ENCODE results near the gene ATG9B. TPM values are rescaled to one million over a fixed set of nuclear protein-coding genes. Genes with fewer than 3 reads are reported as not detected.

ATG9B gene
- total RNA-seq, 1 experiment from 2014 or later = 2.1 TPM

DNA sequence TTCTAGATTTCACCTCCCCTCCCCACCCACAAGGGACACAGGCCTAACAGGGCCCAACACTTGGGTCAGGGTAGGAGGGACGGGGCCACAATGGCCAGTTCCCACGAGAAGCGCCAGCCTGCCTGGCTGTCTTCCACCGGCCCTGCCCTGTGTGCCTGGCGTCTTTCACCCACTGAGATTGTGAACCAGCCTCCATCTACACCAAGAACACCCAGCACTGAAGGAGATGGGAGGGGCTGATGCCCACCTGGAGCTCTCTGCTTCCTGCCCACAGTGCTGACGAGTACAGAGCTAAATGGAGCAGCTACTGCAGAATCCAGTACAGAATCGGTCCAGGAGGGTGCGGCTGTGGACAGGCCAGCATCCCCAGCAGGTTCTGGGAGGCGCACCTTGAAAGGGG lies 21.7 kb upstream of the ATG9B start:
- intact Hi-C loops (cut with micrococcal nuclease) = no loop called here
- RAD21 ChIA-PET (ENCODE audit: low non-redundant PET in 1 of 2, low total read pairs in 2 of 2, uncharacterized antibody in 2 of 2, unreplicated experiment in 2 of 2) = no interaction called here
- Histone ChIP-seq H3K4me3 (replicated peaks in 1 of 2; ENCODE audit: low read depth in 1 of 2, low read length in 2 of 2) (no peak overlapping the region), H2AFZ (ENCODE audit: low read depth, low read length, poor library complexity, severe bottlenecking) (no peak overlapping the region), H3K9ac (ENCODE audit: low read length) (no peak overlapping the region), H3K27me3 (ENCODE audit: insufficient read depth, low read length) (no peaks in the 10 kb centered on the region), H3K79me2 (ENCODE audit: insufficient read depth, low read length) (no peaks in the 10 kb centered on the region), H4K20me1 (ENCODE audit: insufficient read depth) (no peaks in the 10 kb centered on the region), H3K4me1 (ENCODE audit: control insufficient read depth in 1 of 2, insufficient read depth in 2 of 2, low read length in 2 of 2) (no peaks in the 10 kb centered on the region), H3K9me2 (ENCODE audit: insufficient read depth) (no peaks in the 10 kb centered on the region), H3K36me3 (ENCODE audit: control insufficient read depth in 1 of 2, insufficient read depth in 2 of 2, low read length in 2 of 2) (no peaks in the 10 kb centered on the region), H3K4me2 (ENCODE audit: low read length) (no peak overlapping the region), H3K27ac (ENCODE audit: low read depth, low read length) (no peak overlapping the region), H3K9me3 (ENCODE audit: control insufficient read depth in 1 of 2, insufficient read depth in 1 of 2, low read depth in 1 of 2, low read length in 2 of 2) (no peaks in the 10 kb centered on the region)
- BruUV-seq (replicated peaks) = no TSS peak
- POLR2A ChIA-PET = no interaction called here
- ATAC-seq = no peak
- CTCF ChIA-PET = no interaction called here
- TF ChIP-seq ZFX (IDR thresholded peaks at IDR 0.05) = no peak
- no peak for TF ChIP-seq EZH2 (IDR thresholded peaks at IDR 0.05)
- no peak for TF ChIP-seq CEBPB (IDR thresholded peaks at IDR 0.05; ENCODE audit: low read depth)
- no peak for TF ChIP-seq EGR1 (IDR thresholded peaks at IDR 0.05; ENCODE audit: low read depth)
- TF ChIP-seq JUND (IDR thresholded peaks at IDR 0.05) = no peak
- DNase-seq (ENCODE audit: low read depth, low spot score) = no peak

DNA sequence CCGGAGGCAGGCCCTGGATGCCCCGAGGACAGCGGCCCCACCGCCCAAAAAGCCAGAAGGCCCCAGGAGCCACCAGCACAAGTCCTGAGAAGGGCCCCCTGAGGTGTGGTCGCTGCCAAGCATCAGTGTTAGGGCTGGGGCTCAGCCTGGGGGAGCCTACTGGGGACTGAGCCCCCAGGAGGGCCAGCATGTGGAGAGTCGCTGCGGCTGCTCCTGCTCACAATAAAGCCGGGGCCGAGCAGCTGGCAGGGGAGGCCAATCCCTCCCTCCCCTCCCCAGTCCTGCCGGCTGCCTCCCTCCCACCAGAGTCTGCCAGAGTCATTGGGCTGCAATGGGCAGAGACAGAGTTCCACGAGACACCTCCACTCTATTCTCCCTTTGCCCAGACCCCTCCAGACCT lies 21.0 kb upstream of the ATG9B start:
- intact Hi-C loops (cut with micrococcal nuclease) = no loop called here
- Histone ChIP-seq H2AFZ (ENCODE audit: low read depth, low read length, poor library complexity, severe bottlenecking) (no peak overlapping the region), H4K20me1 (ENCODE audit: insufficient read depth) (no peaks in the 10 kb centered on the region), H3K9me2 (ENCODE audit: insufficient read depth) (no peaks in the 10 kb centered on the region), H3K4me2 (ENCODE audit: low read length) (no peak overlapping the region), H3K4me1 (ENCODE audit: control insufficient read depth in 1 of 2, insufficient read depth in 2 of 2, low read length in 2 of 2) (no peaks in the 10 kb centered on the region), H3K36me3 (ENCODE audit: control insufficient read depth in 1 of 2, insufficient read depth in 2 of 2, low read length in 2 of 2) (no peaks in the 10 kb centered on the region), H3K27me3 (ENCODE audit: insufficient read depth, low read length) (no peaks in the 10 kb centered on the region), H3K9ac (ENCODE audit: low read length) (no peak overlapping the region), H3K4me3 (replicated peaks in 1 of 2; ENCODE audit: low read depth in 1 of 2, low read length in 2 of 2) (no peak overlapping the region), H3K79me2 (ENCODE audit: insufficient read depth, low read length) (no peaks in the 10 kb centered on the region), H3K9me3 (ENCODE audit: control insufficient read depth in 1 of 2, insufficient read depth in 1 of 2, low read depth in 1 of 2, low read length in 2 of 2) (no peaks in the 10 kb centered on the region), H3K27ac (ENCODE audit: low read depth, low read length) (no peak overlapping the region)
- BruUV-seq (replicated peaks) = no TSS peak
- ChIA-PET POLR2A (no interaction called here), RAD21 (ENCODE audit: low non-redundant PET in 1 of 2, low total read pairs in 2 of 2, uncharacterized antibody in 2 of 2, unreplicated experiment in 2 of 2) (no interaction called here), CTCF (no interaction called here)
- DNase-seq (ENCODE audit: low read depth, low spot score) (no peak), ATAC-seq (no peak)
- TF ChIP-seq ATF3 (IDR thresholded peaks at IDR 0.05) (no peak), CBX3 (IDR thresholded peaks at IDR 0.05; ENCODE audit: low read depth) (no peak), ZFX (IDR thresholded peaks at IDR 0.05) (no peak), ELF1 (IDR thresholded peaks at IDR 0.05; ENCODE audit: borderline replicate concordance, low read depth) (no peak), POLR2AphosphoS5 (IDR thresholded peaks at IDR 0.05; ENCODE audit: low read depth, low read length) (no peak), REST (IDR thresholded peaks at IDR 0.05; ENCODE audit: low read depth) (no peak), EZH2phosphoT487 (IDR thresholded peaks at IDR 0.05; ENCODE audit: borderline replicate concordance) (no peak), EGR1 (IDR thresholded peaks at IDR 0.05; ENCODE audit: low read depth) (no peak), CEBPB (IDR thresholded peaks at IDR 0.05; ENCODE audit: low read depth) (no peak), SIN3A (IDR thresholded peaks at IDR 0.05; ENCODE audit: low read depth) (no peak), ZNF274 (IDR thresholded peaks at IDR 0.05; ENCODE audit: low read depth, low read length) (no peak), RAD21 (IDR thresholded peaks at IDR 0.05; ENCODE audit: low read depth) (no peak)
- TF ChIP-seq, protein P1, sequence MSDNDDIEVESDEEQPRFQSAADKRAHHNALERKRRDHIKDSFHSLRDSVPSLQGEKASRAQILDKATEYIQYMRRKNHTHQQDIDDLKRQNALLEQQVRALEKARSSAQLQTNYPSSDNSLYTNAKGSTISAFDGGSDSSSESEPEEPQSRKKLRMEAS (IDR thresholded peaks at IDR 0.05) = no peak
- TF ChIP-seq, protein P2, sequence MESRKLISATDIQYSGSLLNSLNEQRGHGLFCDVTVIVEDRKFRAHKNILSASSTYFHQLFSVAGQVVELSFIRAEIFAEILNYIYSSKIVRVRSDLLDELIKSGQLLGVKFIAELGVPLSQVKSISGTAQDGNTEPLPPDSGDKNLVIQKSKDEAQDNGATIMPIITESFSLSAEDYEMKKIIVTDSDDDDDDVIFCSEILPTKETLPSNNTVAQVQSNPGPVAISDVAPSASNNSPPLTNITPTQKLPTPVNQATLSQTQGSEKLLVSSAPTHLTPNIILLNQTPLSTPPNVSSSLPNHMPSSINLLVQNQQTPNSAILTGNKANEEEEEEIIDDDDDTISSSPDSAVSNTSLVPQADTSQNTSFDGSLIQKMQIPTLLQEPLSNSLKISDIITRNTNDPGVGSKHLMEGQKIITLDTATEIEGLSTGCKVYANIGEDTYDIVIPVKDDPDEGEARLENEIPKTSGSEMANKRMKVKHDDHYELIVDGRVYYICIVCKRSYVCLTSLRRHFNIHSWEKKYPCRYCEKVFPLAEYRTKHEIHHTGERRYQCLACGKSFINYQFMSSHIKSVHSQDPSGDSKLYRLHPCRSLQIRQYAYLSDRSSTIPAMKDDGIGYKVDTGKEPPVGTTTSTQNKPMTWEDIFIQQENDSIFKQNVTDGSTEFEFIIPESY (IDR thresholded peaks at IDR 0.05; ENCODE audit: extremely low read depth, insufficient replicate concordance, low read length) = no peak
